GM12892 (cell line): ENCODE data around the gene FOSL2.

Source experiments
- POLR2A ChIP-seq: IDR thresholded peaks from 2 replicates; pipeline ENCODE4 v1.6.1; 2011; ENCODE audit warnings: low read depth, low read length, control low read depth
- POLR2AphosphoS5 ChIP-seq: IDR thresholded peaks from 2 replicates; pipeline ENCODE4 v1.6.1; 2011; ENCODE audit warnings: low read depth, low read length, control low read depth

GRCh38 chr2:28392297-28393113 is at the start of gene FOSL2:
- TF ChIP-seq POLR2AphosphoS5 (peak; percentile 61; the same call in 1 of the 2 replicates), POLR2A (peak; percentile 80; the same call in 1 of the 2 replicates)
